GM19395 (cell line): Measurements from ENCODE around the gene CERK.

Experiments used
- ATAC-seq: cut with Tn5 transposase; IDR thresholded peaks from one replicate; pipeline ENCODE4 v1.9.1; 2021; ENCODE audit warnings: mild to moderate bottlenecking, moderate library complexity; ENCODE audit not compliant: unreplicated experiment

Gene CERK

DNA sequence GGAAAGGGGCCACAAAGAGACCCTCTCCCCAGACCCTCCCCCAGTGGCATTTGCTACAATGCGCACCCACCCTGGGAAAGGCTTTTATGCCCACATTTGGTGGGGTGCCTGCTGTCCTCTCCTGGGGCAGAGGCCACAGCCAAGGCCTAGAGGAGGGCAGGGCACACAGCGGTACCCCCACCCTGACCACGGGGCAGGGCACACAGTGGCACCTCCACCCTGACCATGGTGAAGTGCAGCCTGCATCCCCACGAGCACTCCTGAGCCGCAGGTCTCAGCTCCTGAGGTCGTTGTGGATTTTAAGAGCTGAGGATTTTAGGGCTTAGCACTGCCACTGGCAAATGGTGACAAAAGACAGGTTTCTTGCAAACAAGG is 34.1 kb downstream of the CERK start:
- ATAC-seq, result no peak

DNA sequence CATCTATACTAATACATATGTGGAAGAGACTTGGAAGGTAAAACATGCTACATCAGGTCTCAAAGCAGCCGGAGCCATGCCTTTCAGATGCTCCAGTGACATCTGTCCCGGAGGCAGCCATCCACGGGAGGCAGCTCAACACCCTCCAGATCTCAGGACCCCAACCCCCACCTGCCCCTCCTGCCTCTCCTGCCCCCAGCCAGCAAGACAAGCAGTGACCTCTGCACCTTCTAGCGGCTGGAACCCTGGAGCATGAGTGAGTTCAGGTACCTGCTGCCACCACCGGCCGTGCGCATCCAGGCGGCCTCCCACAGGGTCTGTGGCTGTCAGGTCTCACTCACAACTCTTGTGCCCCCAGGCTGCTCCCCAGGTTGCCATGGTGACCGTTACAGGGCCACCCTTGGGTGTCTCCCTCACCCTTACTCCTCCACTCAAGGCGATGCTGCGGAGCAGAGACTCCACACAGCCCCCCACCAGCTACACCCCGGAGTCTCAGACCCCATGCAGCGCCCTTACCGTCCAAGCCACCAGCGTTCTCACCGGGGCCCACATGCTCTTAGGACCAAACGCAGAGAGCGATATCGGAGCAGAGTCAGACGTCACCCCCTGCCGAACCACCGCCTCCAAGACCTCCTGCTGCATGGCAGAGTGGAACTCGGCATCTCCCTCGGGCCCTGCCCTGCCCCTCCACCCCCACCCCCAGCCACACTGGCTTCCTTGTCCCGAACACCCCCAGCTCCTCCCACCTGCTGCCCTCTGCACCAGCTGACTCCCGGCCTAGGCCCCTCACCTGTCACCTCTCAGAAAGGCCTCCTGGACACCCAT is 34.7 kb downstream of the CERK start:
- ATAC-seq, result no peak

DNA sequence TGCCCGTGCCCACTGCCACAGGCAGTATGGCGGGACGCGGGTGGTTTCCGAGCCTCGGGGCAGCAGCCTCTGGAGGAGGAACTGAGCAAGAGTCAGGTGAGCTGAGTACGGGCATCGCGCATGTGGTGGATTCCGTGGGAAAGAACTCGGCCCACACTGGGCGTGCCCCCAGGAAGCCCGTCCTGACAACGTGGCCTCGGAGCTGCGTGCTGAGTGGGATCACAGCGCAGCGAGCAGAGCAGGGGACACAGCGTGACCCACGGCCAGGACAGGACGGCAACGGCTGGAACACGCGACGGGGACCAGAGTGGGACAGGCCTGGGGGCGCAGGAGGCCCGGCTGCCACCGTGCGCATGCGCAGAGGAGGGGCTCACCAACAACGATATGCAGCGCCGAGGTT is 36.8 kb downstream of the CERK start:
- ATAC-seq, result no peak

DNA sequence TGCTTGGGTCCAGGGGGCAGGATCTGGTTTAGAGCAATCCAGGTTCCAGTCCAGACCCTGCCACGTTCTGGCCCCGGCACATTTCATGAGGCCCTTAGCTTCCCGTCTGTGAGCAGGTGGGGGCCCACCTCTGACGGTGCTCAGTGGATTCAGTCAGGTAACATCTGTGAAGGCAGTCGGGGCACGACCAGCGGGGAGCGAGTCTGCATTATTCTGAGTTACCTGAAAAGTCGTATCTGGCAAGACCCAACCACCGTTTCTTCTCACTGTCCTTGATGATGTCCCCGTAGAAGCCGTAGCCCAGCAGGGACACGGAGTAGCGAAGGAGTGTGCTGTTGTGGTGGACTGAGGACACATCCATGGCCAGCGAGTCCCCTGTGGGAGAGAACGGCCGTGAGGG is 39.0 kb downstream of the CERK start:
- ATAC-seq, result no peak

DNA sequence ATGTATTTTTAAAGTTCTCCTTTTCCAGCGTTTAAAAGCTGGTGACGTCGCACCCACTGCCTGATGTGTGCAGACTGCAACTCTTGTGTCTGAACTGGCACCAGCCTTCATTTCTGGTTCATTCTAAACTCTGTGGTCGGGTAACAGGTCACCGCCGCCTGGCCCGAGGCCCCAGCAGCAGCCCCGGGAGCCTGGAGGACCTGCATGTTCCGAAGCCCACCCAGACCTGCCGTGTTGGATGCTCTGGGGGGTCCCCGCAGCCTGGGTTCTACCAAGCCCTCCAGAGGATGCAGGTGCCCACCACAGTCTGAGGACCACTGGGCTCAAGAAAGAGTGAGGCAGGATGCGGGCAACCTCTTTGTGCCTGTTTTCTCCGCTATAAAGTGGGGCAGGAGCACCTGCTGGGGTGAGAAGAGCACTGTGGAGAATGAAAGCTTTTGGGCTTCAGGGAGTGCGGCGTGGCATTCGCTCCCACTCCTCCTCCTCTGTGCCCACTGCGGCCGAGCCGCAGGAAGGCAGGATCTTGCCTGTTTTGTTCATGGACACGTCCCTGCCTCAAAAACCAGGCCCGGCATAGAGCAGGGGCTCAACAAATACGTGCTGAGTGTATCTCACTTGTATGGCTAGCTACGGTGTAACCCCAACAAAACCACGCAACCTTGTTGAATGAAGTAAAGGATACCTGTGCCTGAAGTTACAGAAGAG is 40.1 kb downstream of the CERK start:
- no peak for ATAC-seq

DNA sequence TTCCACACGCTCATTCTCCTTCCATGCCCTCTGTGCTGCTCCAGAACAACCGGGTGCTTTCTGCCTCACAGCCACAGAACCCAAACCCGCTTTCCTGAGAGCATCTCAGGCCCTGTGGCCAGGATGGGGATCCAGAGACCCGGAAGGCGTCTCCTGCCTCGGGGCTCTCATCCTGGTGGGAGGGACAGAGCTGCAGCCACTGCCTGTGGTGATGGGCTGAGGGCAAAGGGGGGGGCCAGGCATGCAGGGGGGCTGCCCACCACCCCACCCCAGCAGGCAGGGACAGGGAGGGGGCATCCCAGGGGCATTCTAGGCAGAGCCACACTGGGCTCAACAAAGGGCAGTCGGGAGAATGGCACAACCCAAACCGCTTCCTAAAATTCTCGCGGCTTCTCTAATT is 41.4 kb downstream of the CERK start:
- ATAC-seq, result no peak

DNA sequence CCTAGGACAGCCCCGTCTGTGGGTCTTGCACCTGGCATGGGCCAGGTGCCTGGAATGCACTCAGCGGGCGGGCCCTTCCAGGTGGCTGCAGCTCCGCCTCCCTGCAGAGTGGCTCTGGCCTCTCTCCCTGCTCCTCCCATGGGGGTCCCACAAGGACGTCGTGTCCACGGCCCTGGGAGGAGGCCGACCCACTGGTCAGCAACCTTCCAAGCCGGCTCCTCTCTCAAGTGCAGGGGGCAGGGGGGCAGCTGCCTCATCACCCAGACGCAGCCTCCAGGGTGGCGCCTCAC is 41.9 kb downstream of the CERK start:
- ATAC-seq, result no peak

DNA sequence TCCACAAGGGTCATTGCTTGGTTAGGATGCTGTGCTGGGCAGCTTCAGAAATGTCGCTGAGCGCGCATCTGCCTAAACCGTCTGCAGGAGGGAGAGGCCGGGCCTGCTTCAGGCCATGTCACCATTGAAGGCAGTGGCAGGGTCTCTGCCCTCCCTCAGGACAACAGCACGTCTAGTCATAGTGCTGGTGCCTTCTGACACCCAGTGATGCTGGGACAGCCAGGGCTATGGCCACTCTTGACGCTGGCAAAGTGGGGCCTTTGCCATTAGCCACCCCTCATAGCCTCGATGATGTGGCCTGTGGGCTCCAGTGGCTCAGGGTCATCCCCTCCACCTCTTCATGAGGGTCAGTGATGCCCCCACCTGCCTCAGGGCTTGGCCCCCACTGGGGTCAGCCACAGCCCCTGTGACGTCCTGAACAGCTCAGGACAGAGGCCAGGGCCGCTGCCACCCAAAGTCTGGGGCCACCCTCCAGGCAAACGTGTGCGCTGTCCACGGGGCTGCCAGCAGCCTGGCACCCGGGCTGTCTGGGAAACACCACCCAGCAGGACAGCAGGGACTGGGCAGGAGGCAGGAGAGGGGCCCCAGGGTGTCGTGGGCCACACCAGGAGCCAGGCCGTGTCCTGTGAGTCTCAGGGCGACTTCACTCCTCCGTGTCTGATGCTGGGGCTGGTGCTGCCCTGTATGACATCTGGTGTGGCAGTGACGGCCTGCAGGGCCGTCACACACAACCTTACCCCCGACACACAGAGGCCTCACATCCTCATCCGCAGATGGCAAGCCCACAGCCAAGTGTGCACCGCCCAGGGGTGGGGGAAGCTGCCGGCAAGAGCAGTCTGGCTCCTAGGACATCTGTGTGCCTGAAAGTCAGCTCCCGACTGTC is 42.5 kb downstream of the CERK start:
- no peak for ATAC-seq

DNA sequence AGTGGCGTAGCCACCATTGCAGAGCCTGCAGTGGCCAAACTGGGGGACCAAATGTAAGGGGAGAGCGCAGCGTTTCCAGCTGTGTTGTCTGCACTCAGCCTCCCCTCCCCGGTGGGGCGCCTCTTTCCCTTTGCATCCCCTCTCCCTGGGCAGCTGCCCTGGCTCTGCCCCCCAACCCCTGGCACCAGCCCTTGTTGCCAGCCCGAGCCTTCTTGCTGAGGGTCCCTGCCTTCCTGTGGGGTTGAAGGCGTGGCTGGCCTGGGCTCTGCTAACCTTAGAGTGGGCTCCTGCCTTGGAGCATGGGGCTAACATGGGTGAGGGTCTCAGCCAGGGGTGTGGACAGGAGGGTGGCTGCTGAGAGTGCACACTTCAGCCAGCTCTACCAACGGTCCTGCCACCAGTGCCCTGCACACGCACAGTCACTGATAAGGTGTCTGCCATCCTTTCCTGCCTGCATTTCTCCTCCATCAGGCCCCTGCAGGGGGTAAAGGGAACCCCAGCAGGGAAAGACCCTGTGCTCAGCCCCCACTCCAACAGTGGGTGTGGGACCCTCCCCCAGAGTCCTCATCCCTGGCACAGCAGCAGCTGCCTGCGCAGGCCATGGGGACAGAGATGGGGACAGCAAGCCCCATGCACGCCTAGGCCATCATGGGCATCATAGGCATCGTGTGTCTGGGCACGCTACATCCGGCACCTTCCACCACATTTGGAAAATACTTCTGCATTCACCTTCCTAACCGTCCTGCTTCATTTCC is 43.5 kb downstream of the CERK start:
- no peak for ATAC-seq

DNA sequence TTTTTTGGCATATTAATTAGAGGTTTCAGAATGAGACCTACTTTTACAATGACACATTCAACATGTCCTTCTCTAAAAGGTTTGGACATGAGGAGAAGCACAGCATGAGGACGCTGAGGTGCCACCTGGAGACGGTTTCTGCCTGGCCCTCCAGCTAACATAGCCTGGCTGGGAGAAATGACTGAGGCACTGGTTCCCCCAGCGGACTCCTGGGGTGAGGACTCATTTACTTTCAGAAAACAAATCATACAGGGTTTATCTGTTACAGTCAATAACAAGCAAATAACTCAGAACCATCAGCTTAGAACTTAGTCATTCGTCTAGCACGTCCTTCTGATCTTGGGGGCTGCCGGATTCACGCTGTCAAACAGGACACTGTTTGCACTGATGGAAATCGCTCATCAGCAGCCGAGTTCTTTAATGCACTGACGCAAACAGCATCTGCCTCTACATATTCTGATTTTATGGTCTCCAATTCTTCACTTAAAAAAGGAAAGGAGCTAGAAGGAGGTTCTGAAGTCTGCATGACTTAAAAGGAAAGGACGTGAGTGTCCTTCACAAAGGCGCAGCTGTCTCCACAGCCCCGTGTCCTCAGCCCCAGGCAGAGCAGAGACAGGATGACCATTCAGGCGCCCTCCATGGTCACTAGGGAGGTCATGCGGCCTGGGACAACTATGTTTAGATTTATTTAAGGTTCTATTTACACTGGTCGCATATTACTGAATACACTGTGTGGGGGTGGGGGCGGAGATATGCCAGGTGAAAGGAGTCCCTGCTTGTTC is 44.2 kb downstream of the CERK start:
- ATAC-seq, result no peak

DNA sequence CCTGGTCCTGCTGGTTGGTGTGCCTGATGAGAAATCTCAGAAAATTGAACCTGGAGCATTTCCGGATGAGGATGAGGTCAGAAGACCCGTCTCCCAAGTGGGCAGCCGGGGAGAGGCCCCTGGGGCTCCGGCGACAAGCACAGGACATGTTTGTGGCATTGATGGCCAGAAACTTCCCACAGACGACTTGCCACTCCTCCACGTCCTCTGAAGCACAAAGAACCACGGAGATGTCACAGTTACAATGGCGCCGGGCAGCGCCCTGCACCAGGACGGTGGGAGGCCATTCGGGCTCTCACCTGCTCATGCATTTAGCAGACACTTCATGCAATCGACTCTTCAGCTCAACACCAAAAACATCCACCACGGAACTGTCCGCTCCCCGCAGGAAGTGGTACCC is 46.5 kb downstream of the CERK start:
- no peak for ATAC-seq

DNA sequence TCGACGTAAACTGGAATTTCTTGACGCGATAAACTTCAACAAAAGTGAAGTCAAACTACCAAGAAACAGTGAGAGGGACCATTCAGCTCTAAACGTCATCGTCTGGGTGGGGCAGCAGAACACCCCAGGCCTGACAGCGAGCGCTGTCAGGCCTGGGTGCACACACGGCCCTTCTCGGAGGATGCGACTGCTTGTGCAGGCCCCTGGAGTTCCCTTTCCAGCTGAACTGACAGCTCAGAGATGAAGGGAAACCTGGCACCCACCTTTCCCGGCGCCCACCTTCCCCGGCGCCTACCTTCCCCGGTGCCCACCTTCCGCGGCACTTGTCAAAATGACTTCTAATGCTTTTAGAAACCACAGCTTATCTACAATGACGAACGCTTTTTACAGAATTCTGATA is 47.9 kb downstream of the CERK start:
- ATAC-seq, result no peak

DNA sequence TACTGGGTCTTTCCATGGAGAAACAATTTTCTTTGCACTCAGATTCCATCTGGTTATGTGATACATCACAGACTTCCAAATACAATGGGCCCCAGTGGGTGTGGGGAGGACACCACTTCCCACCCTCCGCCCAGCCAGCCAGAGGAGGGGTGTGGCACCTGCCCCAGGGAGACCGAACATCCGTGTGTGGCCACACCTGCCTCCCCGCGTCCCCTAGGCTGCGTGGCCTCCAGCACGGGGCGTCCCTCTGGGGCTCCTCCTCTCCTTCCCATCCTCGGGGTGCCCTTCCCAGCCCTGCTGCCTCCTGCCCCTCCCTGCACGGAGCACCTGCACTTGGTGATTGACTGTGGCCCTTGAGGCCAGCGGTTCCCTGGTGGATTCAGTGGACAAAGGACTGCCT is 49.1 kb downstream of the CERK start:
- ATAC-seq, result no peak

DNA sequence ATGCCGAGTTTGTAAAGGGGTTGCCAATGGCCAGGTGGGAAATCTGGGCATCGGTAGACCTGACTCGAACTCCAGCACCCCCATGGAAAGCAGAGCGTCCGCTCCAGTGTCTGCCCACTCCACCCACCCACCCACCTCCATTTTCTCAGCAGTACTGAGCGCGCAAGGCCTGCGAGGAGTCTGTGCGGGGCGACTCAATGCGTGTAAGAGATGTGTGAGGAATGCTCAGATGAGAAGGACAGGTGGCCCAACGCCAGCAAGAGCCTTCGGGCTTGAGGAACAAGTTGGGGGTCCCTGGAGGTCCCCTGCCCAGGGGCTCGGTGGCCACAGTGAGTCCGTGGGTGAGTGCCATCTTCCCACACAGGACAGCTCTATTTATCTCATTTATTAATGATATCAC is 50.6 kb downstream of the CERK start:
- no peak for ATAC-seq

DNA sequence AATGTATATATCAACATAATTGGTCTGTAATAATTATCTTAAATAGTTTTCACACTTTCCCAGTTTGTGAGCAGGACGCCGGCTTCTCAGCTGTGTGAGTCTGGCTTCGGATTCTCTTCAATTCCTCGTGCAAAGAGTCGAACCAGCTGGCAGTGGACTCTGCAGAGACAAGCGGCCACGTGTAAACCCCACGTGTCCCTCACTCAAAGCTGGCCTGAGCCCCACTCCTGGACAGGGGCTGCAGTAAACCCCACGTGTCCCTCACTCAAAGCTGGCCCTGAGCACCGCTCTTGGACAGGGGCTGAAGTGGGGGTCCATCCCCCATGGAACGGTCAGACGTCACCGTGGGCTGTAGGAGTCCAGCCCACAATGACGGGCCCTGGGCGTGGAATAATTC is 51.0 kb downstream of the CERK start:
- ATAC-seq, result no peak

DNA sequence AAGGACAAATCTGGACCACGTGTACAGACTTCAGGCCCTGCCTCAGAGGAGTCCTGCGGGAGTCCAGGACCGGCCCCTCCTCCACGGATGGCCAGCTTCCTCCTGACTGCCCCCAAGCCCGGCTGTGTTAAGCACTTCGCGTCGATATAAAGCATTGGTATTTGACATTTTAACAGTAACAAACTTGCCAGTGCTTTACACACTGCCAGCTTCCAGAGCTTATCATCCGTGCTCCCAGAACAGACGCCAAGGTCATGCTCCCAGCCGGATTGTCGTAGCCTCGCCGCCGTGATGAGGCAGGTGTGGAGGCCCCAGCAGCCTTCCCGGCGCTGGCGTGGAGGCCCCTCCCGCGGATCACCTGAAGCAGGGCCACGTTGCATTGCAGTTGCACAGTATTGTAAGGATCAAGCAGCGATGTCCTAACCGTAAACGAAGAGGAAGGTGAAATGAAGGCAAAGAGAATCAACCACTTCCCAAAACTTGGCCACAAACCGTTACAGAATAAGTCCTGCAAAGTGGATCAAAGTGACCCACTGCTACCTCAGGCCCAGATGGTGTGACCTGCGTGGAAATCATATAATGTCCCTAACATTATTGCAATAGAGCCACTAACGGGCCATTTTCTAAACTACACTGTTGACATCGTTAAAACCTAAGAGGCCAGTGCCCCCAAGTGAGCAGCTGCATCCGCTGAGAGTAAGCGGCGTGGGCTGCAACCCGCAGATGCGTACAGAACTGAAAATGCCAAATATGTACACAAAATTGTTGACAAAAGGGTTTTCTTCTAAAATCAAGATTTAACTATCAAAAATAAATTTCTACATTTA is 51.6 kb downstream of the CERK start:
- ATAC-seq, result no peak

DNA sequence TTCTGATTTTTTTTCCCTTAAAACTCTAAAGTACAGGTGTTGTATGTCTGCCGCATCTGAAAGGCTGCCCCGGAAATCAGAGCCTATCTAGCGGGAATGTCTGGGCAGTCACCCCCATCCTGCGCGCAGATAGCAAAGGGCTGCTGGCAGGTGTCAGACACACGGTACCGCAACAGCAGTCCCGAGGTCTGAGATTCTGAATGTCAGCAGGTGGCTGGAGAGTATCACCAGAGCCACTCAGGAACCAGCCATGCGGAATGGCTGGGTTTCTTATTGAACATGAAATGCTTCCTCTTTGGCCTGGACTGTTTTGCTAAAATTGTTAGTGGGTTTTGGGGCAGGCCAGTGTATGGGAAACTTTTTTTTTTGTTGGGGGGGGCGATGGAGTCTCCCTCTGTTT is 53.3 kb downstream of the CERK start:
- ATAC-seq, result peak; percentile 87

DNA sequence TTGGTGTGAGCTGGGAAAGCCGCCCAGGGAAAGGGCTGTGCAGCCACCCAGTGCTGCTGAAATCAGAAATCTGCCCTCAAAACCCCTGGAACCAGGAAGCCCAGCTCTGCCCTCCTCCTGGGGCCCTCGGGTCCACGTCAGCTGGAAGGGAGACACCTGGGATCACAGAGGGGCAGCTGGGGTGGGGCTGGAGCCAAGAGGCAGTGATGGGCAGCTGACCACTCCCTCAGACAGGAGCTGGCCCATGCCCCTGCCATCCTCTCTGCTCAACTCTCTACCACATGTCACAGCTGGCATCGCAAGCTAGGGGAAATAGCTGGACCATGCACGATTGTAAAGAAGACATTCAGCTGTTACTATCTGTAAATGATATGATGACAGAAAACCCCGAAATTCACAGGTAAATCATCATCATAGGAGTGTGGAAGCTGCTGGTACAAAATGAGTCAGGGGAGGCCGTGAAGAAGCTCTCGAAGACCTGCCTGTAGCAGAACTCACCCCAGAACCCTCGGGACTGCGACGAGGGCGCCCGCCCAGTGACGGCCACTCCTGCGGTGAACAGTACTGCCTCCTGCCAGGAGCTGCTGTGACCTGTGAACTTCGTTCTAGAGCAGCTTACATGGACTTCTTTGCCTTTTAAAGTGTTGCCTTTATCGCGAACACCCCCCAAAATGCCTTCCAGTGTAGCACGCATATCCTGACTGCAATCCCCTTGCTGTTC is 55.9 kb downstream of the CERK start:
- ATAC-seq, result no peak

DNA sequence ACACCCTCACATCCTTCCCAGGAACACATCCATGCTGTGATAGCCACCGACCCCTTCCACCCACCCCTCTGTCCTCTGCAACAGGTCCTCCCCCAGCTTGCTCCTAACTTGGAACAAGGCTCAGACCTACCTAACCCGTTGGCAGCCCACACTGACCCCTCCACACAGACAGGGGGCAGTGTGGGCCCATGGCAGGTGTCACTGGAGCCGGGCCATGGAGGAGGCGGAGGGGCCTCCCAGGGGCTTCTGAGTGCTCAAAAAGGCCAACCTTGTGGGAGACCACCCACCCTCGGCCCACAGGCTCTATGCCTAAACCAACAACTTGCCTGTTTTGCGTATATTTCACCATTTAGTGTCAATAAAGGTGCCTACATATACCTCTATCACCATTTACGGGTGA is 57.0 kb downstream of the CERK start:
- no peak for ATAC-seq
